GM18511 (cell line): ENCODE results near the gene MACROD2.

ENCODE experiments used
- ATAC-seq: cut with Tn5 transposase; IDR thresholded peaks from one replicate; pipeline ENCODE4 v1.9.1; 2021; ENCODE audit warnings: mild to moderate bottlenecking, moderate library complexity; ENCODE audit not compliant: unreplicated experiment

Gene MACROD2

DNA sequence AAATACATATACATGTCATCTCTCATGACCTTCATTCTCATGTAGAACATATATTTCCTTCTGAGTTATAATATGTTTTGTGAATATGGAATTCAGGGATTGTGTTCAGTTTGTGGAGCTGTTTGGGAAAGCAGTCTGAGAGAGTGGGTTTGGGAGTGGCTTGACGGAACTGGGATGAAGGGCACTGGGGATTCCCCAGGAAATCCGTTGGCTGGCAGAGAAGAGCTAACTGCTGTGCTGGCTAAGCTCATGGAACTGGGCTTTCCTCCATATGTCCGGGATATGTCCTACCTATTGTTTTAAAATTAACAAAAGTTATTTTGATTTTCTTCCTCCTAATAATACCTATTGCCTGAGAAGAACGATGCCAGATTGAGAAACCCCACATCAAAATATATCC, 701.6 kb downstream of the MACROD2 start:
- no peak for ATAC-seq

DNA sequence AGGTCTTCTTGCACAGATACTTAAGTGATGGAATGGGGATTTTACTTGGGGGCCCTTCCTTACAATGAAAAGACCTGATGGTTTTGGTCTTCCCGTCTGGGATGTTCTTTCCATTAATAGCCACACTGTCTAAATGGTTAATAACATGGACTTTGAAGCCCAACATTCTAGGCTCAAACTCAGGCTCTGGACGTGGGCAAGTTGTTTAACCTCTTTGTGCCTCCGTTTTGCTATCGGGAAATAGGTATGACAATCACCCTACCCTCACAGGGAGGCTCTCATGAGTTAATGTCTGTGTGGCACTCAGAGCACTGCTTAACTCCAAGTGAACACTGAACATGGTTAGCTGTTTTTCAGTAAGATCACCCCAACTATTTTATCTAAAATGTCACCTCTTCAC, 702.8 kb downstream of the MACROD2 start:
- ATAC-seq: no peak

DNA sequence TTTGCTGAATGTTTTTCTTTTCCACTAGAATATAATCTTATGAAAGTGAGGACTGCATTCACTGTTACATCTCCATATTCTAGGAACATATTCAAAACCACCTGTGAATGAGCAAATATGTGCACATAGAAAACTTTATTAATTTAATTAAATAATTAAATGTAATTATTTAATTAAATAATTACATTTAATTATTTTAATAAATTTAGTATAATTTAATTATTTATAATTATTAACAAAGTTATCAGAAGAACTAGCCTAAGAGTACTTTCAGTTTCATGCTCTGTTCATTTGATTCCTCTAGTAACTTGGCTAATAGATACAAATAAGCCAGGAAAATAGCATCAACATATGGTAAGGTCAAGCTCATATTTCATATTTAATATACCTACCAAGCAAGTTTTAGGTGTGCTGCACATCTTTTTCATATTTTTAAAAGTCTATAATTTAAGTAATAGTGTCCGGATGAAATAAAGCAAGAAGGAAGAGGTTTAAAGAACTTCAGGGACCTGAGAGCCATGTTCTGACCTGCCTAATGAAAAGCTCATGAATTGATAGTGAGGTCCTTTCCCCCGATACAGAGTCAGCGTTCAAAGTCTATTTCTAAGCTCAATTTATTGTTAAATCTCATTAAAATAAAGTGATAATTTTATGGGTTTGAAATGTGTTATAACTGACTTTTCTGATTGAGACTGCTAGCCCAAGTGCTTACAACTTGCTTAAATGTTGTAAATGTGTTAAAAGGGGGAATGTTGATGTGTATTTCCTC, 703.5 kb downstream of the MACROD2 start:
- no peak for ATAC-seq

DNA sequence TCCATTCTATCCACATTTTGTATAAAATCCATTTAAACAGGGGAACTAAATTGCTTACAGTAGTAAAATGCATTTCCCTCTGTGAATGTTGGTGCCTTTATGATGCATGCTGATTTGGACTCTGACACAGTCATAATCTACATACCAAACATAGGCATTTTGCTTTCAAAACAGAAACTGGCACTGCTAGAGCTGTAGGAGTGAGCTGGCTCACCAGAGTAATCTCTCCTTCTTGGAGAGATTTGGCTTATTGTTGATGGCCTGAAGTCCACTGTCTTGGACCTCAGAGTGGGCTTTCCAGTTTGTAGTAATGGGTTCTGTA, 705.3 kb downstream of the MACROD2 start:
- ATAC-seq: peak; percentile 77

DNA sequence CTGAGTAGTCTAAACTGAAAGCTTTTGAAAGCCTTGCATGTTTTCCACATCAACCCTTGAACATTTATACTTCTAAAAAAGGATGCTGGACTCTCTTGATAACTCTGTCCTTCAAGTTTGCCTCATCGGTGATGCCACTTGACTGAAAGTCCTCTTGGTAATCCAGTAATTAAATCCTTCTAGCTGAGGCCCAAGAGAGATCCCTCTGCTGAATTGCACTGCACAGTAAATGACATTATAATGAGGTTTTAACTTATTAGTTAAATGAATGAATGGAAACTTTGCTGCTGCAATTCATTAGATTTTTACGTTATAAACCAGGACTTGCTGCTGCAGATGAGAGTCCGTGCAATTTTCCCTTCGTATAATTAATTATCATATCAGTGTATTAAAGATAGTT, 706.0 kb downstream of the MACROD2 start:
- ATAC-seq: no peak

DNA sequence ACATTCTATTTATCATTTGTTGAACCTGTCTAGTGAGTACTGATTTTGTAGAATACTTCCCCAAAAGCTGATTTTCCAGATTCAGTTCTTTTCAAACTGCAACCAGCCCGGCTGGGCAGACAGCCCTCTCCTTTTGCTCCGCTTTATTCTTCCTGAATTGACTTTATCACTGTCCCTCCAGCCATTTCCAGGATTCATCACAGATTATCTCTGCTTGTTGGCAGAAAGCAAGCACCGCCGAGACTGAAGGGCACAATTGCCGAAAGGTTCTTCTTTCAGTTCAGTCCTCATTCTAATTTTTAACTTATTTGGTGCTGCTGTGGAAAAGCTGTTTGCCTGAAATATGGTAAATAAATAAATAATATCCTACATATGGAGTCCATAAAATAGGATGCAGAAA, 711.2 kb downstream of the MACROD2 start:
- ATAC-seq: no peak

DNA sequence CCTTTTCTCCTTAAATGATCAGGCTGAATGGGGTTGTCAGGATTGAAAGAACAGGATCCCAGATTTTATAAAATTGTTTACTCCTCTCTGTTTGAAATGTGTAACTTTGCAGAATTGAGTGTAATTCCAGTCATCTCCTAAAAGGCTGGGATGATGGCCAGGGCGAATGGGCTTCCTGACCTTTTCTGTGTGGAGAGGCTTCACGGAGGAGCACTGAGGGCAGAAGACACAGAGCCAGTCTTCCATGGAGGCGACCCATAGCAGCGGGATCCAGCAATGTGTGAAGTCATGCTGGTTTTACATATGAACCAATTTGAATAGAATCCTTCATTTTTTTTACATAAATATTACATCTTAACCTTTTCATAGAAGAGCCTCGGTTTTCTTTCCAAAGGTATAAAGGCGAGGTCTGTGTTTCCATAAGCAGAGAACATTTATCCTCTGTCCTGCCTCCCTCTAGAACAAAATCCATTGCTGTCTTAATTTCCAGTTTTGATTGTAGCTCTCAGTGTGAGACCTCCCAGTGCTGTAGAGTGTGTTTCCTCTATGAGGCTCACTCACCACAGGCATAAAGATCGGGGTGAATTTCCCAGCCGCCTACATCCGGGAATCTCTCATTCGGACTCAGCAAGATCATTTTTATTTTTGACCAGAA, 711.8 kb downstream of the MACROD2 start:
- no peak for ATAC-seq

DNA sequence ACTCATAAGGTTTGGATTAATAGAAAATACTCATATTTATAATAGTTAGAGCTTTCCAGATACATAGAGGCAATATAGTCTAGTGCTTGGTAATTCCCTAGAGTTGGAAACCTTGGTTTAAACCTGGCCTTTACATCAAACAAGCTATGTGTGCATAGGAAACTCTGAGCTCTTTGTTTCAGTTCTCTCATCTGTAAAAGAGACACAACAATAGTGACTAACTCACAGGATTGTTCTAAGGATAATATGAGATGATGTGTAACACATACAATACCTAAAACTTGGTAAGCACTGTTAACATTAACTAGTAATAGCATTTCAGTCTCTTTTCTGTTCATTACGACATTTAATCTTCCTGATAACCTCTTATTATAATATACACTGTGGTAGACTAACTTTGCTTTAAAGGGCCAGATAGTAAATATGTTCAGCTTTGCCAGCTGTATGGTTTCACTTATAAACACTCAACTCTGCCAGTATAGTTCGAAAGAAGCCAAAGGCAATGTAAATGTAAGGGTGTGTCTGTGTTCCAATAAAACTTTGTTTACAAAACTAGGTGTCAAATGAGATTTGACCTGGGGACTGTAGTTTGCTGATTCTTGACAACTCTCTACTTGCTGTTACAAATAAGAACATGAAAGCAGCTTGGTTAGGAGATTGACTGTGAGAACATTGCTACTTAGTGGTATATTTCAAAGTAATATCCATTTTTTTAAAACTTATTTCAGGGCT, 712.7 kb downstream of the MACROD2 start:
- no peak for ATAC-seq

DNA sequence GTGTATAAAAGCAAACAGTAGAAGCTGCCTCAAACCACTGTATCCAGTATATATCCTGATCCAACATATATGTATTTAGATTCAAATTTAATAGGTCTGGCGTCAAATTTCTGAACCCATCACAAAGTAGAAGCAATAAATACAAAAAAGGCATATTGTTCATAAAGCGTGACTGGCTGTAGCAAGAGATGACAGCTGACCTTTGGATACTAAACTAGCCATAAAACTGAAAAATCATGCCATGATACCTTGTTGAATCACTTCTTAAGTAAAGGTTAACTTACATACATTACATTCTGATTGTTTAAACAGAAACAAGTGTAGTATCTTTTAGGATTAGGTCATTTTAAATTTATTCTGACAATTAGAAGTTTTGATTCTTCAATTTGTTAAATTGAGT, 714.1 kb downstream of the MACROD2 start:
- no peak for ATAC-seq

DNA sequence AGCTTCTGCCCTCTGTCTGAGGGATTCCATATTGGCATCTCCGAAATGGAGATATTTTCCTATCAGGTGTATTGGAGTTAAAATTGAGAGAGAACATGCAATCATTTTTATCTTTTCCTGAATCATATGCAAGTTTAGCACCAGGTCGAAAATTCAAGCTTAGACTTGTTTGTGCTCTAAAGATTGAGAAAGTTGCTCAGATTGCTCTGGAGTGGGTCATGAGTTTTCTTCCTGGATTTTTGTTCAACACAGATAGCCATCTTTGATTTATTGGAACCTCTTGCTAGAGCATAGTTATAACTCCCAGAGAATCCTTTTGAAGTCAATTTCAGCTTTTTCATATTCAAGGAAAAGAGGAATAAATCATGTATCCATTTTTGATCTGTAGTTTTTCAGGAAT, 715.6 kb downstream of the MACROD2 start:
- ATAC-seq: no peak

DNA sequence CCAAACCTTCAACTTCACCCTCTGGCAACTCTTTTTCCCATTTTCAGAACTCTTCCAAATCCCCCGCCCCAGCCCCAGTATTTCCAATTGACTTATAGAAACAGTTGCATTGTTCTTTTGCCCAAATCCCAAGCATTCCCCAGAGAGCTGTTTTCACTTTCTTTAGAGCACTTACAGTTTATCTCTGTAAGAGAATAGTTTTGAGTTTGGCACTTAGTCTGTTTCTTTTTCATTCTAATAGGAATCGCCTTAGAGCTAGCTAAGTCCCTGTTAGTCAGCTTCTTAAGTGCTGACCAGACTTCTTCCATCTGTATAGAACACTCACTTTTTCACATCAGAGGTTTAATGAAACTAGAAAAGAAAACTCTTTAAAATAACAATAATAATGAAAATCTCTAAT, 716.3 kb downstream of the MACROD2 start:
- ATAC-seq: no peak

DNA sequence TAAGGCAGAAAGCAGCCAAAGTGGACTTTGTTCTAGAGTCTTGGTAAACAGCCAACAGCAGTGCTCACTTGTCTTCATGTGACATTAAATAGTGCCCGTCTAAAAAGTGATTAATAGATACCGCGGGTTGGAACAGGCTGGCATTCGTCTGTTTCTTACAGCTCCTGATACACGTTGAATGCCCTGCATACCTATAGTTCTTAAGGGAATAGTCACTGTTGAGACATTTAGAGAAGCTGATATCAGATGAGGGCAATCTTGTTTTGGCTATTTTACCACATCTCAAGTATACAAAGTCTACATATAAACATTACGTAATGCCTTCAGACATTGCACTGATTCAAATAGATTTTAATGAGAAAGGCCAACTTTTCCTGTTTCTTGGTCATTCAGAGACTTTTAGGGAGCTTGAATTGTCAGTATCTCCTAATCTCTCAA, 717.0 kb downstream of the MACROD2 start:
- no peak for ATAC-seq

DNA sequence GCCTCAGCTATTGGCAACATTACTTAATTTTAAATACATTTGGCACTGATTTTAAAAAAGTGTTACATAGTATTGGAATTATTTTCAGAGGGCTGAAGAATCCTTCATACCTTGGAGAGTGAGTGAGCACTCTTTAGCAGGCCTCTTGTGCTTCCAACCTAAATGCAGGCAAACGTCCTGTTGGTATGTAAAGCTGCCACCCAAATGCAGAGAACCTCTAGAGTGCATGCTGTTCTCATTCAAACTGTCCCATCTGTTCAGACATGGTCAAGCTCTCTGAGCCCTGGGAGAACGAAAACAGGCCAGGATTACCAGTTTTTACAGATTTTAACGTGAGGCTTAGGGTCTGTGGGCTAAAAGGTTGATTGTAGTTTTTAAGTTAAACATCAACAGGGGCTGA, 720.1 kb downstream of the MACROD2 start:
- ATAC-seq: no peak

DNA sequence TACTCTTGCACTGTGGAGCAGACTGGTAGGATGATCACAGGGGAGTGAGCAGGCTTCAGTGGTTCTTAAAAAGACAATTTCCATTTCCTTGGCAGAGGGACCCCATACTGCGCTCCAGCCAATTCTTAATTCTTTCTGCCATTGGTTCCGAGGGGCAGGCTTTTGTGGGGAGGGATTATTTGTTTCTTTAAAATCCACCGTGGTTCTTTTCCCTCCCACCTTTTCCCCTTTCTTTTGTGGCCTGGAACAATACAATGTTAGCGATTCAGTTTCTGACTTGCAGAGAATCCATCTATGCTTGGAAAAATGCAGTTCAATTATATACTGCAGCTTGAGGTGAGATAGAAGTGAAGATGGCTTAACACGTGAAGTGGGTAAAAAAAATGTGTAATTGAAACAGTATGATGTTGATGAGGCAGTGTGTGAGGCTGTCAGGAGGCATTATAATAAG, 721.1 kb downstream of the MACROD2 start:
- no peak for ATAC-seq

DNA sequence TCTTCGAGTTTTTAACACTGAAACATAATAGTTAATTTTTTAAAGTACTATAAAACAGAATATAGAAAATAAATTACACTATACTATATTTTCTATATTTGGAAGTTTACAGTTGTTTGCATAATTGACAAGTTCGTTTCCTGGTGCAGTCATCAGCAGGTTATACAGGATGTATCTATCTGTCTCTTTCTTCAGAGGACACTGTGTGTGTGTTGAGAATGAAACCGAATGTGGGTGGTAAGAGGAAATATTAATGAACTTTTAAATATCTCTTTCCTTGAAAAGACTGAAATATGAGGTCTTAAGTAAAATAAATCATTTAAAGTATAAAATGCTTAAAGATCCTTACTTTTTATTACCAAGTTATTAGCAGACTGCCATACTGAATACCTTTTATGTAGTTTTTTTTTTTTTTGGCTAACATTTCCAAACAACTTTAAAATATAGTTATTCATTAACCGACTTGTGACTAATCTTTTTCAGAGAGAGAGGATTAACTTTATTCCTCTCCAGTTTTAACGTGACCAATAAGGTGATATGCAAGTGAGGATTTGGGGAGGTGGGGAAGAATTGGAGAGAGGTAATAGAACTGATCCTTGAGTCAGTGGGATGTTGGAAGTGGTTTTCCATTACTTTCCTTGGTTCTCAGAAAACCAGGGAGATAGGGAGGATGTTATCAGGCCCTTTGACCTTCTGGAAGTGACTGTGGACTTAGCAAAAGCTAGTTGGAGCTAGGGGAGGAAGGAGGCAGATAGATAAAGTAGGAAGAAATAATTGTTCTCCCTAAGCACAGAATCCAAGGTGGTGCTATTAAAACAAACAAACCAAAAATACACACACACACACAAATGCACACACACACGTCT, 722.1 kb downstream of the MACROD2 start:
- ATAC-seq: peak; percentile 93

DNA sequence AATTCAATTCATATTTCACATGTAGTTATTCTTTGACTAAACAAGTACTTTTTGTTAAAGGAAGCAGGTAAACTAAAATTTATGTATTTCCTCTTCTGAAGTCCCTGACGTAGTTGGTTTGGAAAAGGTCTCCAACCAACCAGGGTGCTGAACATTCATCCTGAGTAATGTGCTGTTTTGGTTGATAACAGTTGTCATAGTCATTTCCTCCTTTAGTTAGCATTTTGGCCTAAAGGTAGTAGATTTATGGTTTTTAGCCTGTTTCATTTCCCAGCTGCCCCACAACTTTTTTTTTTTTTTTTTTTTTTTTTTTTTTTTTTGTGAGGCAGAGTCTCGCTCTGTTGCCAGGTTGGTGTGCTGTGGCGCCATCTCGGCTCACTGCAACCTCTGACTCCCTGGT, 724.9 kb downstream of the MACROD2 start:
- no peak for ATAC-seq

DNA sequence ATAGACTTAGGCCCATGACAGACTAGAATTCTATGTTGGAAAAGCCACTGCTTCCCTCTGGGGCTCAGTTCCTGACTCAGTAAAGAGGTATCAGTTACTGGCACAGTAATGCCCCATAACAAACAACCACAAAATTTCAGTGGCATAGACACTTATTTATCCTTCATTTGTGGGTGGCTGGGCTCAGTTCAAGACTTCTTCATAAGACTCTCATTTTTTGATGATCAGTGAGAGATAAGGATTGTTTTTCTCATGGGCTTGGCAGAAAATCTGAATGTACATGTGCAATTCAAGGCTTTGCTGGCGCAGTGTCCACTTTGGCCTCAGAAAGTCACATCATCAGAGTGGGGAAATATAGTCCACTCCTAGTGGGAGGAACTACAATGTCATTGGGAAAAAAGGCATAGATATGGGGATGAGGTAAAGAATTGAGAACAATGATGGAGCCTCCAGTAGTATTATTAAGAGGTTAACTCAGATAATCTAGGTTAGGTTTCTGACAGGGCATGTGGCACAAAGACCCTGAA, 726.7 kb downstream of the MACROD2 start:
- no peak for ATAC-seq

DNA sequence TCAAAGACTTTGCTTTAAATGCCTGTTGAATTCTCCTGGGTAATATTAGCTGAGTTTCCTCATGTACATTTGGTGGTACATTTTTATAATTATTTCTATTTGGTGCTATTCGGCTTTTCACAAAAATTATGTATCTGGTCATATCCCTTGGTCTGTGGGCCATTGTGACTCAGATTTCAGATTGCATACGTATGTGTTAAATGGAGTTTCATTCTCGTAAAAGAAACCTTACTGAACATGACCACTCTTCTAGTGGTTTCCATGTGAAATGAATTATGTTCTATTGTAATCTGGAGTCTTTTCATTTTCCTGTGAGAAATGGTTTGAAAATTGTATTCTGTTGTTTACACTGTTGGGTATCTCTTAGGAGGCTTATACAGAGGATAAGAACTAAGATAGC, 728.3 kb downstream of the MACROD2 start:
- no peak for ATAC-seq

DNA sequence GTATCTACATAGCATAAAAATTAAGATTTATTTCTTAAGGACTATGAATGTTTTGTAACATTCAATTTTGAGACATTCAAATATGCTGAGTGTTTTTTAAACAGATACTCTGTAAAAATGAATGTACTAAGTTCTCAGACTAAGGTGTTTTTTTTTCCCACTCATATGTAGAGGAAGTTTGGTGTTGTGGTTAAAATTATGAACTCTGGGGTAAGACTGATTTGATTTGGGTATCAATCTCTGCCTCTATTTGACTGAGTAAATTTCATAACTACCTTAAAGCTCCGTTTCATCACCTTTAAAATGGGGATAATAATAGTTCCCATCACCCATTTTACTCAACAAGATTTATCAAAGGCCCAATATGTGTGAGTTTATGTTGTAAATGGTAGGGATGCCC, 728.7 kb downstream of the MACROD2 start:
- ATAC-seq: no peak

DNA sequence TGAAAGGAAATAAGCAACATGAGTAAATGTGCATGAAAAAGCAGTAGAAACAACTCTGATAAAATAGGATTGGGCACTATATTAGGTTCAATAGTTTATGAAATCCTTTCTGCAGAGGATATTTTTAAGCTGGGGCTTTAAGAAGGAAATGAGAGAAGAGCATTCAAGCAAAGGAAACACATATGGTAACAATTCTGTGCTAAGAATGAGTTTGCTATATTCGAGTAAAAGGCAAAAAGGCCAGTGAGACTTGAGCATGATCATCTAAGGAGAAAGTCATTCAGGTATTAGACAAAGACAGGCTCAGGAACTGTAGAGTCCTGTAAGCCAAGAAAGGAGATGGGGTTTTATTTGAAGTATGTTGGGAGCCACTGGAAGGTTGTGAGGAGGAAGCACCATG, 729.2 kb downstream of the MACROD2 start:
- ATAC-seq: no peak

DNA sequence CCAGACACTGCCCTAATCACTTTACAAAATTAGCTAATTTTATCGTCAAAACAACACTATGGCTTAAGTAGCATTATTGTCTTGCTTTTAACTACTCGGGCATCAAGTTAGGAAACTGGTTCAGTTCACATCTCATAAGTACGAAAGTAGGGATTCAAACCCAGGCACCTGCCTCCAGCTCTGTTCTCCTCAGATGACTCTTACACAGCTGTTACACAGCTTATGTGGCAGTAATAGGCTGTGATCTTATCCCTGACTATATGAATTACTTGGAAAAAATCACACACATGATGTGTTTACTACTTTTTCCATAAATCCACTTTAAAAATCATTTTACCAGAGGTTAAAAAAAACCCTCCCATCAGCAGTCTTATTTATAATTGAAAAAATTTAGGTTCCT, 731.3 kb downstream of the MACROD2 start:
- no peak for ATAC-seq
